NOMO-1 (cell line): ENCODE results near the gene MED6.

ENCODE experiments used
- DNase-seq, 2 experiments: peaks; one replicate each; lab custom pipeline; 2025; ENCODE audit not compliant: unreplicated experiment in 2 of 2; lab: John Stamatoyannopoulos, UW

Gene MED6

GRCh38 chr14:70599345-70599744 lies 1.1 kb downstream of the MED6 start:
- DNase-seq = no peak

DNA sequence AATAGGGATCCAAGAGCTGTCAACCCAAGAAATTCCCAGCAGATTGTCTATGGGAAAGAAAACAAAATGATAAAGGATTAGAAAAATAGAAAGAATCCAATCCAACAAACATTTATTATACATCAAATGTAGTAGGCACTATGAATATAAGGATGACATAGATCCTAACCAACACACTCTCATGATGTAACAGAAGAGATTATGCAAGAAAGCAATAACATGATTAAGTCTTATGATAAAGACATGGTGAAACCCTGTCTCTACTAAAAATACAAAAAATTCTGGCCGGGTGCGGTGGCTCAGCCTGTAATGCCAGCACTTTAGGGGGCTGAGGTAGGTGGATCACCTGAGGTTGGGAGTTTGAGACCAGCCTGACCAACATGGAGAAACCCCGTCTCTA lies 2.7 kb downstream of the MED6 start:
- DNase-seq = no peak

GRCh38 chr14:70595443-70596185 lies 4.8 kb downstream of the MED6 start:
- DNase-seq = no peak

- no peak for DNase-seq
Measured at GRCh38 chr14:70594461-70594860, 6.0 kb downstream of the MED6 start.

DNA sequence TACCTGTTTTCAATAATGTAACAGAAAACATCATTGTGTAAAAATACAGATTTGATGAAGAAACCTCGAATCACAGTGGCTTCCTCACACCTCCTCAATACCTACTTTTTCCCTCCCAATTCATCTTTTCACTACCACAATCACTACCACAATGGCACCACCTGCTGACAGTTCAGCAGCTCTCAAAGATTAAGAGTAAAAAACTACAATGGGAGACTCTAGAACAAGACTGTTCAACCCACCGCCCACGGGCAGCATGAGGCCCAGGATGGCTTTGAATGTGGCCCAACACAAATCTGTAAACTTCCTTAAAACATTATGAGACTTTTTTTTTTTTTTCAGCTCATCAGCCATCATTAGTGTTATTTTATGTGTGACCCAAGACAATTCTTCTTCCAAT lies 15.2 kb downstream of the MED6 start:
- peak in 1 of 2 experiments; percentile 0 for DNase-seq

GRCh38 chr14:70576891-70577290 lies 23.6 kb downstream of the MED6 start:
- no peak for DNase-seq

- no peak for DNase-seq
Measured at GRCh38 chr14:70573050-70573449, 27.4 kb downstream of the MED6 start.

GRCh38 chr14:70571139-70571538 lies 29.3 kb downstream of the MED6 start:
- no peak for DNase-seq

DNA sequence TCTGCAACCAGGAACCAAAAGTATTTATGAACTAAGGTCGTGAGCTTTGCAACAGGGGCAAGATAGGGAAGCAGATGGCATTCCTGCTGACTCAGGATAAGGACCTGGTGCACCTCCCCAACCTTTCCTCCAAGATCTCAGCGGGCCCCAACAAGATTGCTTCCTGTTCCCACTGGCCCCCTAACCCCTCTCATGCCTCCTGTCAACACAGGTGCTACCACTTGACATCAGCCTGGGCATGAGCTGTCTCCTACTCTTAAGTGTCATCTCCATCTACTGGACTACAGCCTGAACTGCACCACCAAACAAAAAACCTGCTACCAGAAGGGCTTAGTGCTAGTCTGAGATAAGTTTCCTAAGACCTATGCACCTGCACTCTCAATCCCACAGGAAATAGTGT lies 32.7 kb downstream of the MED6 start:
- peak; percentile 19 to 42 for DNase-seq

- no peak for DNase-seq
Measured at GRCh38 chr14:70563869-70564268, 36.6 kb downstream of the MED6 start.

DNA sequence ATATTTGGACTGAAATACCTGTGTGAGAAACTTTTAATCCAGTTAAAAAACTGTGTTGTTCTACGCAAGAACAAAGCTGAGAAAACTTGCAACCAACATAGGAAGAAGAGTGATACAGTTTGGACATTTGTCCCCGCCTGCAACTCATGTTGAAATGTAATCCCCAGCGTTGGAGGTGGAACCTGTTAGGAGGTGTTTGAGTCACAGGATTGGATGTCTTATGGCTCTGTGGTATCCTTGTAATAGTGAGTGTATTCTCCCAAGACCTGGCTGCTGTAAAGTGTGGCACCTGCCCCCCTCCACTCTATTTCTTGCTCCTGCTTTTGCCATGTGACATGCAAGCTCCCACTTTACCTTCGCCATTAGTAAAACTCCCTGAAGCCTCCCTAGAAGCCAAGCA lies 37.0 kb downstream of the MED6 start:
- no peak for DNase-seq

DNA sequence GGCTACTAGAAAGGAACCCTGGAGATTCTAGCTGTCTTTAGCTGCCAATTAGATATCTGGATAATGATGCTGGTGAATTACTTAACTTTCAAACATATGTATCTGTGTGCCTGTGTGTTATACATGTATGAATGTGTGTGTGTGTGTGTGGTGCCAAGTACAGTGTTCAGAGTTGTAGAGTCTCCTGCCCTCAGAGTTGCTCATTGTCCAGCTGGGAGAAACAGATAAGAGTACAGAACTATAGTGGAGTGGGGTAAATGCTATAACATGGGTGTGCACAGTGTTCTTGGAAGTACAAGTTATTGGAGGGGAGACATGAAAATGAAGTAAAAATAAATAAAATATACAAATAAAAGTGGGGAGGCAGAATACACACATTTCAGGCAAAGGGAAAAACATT lies 42.1 kb downstream of the MED6 start:
- no peak for DNase-seq

- DNase-seq = no peak
Measured at GRCh38 chr14:70555890-70556289, 44.6 kb downstream of the MED6 start.

DNA sequence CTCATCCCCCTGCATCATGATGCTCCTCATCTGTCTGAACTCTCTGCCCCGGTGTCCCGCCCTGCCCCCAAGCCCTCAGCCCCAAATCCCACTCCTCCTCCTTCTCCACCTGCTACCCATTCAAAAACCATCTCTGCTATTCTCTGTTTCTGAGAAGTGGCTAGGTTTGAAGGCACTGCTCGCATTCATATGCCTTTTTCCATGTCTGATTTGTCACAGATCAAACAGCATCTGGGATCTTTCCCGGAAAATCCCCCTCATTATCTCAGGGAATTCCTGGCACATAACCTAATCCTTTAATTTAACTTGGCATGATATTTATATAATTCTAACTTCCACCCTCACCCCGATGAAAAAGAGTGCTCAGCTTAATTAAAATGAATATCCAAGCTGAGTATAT lies 62.4 kb downstream of the MED6 start:
- no peak for DNase-seq

GRCh38 chr14:70536830-70537229 lies 63.6 kb downstream of the MED6 start:
- DNase-seq = no peak

DNA sequence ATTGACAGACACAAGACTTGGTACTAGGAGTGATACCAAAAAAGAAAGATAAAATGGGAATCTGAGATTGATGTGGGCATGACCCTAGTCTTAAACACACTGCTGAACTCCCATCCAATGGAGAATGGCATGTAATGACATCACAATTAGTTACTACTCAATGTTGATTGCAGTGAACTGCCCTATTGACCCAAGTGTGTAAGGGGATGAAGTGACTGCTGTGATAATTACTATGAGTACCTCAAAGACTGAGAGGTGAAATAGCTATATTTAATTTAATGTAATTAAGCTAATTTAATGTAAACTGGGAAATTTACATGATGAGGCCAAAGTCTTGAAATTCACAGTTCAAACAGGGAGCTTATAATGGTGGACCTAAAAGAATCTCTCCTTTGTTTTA lies 65.6 kb downstream of the MED6 start, which contains the start of gene ADAM20:
Gene ADAM20 (minus strand): TSS at position 101 of the 400 bp plus-strand sequence. CDS start 10,247 bp downstream, outside the sequence.
- no peak for DNase-seq
